Measurements from ENCODE around the gene DLK1. TPM values are rescaled to one million over a fixed set of nuclear protein-coding genes. Genes with fewer than 3 reads are reported as not detected.

DLK1 gene
- total RNA-seq, 2 experiments from 2014 or later, result not detected

GRCh38 chr14:100686858-100687257, 39.8 kb upstream of the DLK1 start:
- Mint-ChIP-seq H3K4me3 (no peak overlapping the region), H3K27ac (no peak overlapping the region), H3K4me1 (ENCODE audit: low read depth) (no peaks in the 10 kb centered on the region), H3K36me3 (no peaks in the 10 kb centered on the region), H3K27me3 (no peaks in the 10 kb centered on the region), H3K9me3 (no peaks in the 10 kb centered on the region)
- DNase-seq, result no peak
- intact Hi-C loops (cut with micrococcal nuclease), result no loop called here
- ChIA-PET POLR2A (no interaction called here), CTCF (no interaction called here)

- CTCF ChIA-PET, result no interaction called here
- Mint-ChIP-seq H3K27me3 (no peaks in the 10 kb centered on the region), H3K9me3 (no peaks in the 10 kb centered on the region), H3K36me3 (no peaks in the 10 kb centered on the region), H3K4me3 (no peak overlapping the region), H3K4me1 (ENCODE audit: low read depth) (no peaks in the 10 kb centered on the region), H3K27ac (no peak overlapping the region)
- POLR2A ChIA-PET, result no interaction called here
- intact Hi-C loops (cut with micrococcal nuclease), result no loop called here
- DNase-seq, result no peak
Measured at GRCh38 chr14:100687386-100687785, 39.3 kb upstream of the DLK1 start.

GRCh38 chr14:100688051-100688450, 38.6 kb upstream of the DLK1 start:
- DNase-seq, result no peak
- no peak overlapping the region for H3K27ac Mint-ChIP-seq
- H3K27me3 Mint-ChIP-seq, result peaks cover 3% of the 10 kb centered on the region
- POLR2A ChIA-PET, result no interaction called here
- no peaks in the 10 kb centered on the region for H3K4me1 Mint-ChIP-seq (ENCODE audit: low read depth)
- no peaks in the 10 kb centered on the region for H3K9me3 Mint-ChIP-seq
- intact Hi-C loops (cut with micrococcal nuclease), result no loop called here
- no peak overlapping the region for H3K4me3 Mint-ChIP-seq
- no peaks in the 10 kb centered on the region for H3K36me3 Mint-ChIP-seq
- CTCF ChIA-PET, result no interaction called here

GRCh38 chr14:100688598-100689461, 37.9 kb upstream of the DLK1 start:
- CTCF ChIA-PET, result no interaction called here
- no peak for DNase-seq
- intact Hi-C loops (cut with micrococcal nuclease), result no loop called here

GRCh38 chr14:100690672-100691071, 36.0 kb upstream of the DLK1 start:
- H3K27ac Mint-ChIP-seq, result no peak overlapping the region
- DNase-seq, result no peak
- peaks cover 4% of the 10 kb centered on the region for H3K27me3 Mint-ChIP-seq
- H3K4me3 Mint-ChIP-seq, result no peak overlapping the region
- CTCF ChIA-PET, result no interaction called here
- POLR2A ChIA-PET, result no interaction called here
- H3K36me3 Mint-ChIP-seq, result no peaks in the 10 kb centered on the region
- no peaks in the 10 kb centered on the region for H3K4me1 Mint-ChIP-seq (ENCODE audit: low read depth)
- H3K9me3 Mint-ChIP-seq, result no peaks in the 10 kb centered on the region
- intact Hi-C loops (cut with micrococcal nuclease), result no loop called here

More at GRCh38 chr14:100688598-100689461, 37.9 kb upstream of the DLK1 start:
- Mint-ChIP-seq H3K27me3 (peaks cover 4% of the 10 kb centered on the region), H3K27ac (no peak overlapping the region), H3K4me1 (ENCODE audit: low read depth) (no peaks in the 10 kb centered on the region), H3K9me3 (no peaks in the 10 kb centered on the region), H3K4me3 (no peak overlapping the region), H3K36me3 (no peaks in the 10 kb centered on the region)
- POLR2A ChIA-PET, result no interaction called here

GRCh38 chr14:100691395-100692056, 35.2 kb upstream of the DLK1 start:
- POLR2A ChIA-PET, result no interaction called here
- Mint-ChIP-seq H3K27me3 (peaks cover 4% of the 10 kb centered on the region), H3K27ac (no peak overlapping the region), H3K36me3 (no peaks in the 10 kb centered on the region), H3K4me3 (no peak overlapping the region), H3K9me3 (no peaks in the 10 kb centered on the region), H3K4me1 (ENCODE audit: low read depth) (no peaks in the 10 kb centered on the region)
- CTCF ChIA-PET, result no interaction called here
- intact Hi-C loops (cut with micrococcal nuclease), result no loop called here
- DNase-seq, result no peak

GRCh38 chr14:100692256-100692655, 34.4 kb upstream of the DLK1 start:
- no peaks in the 10 kb centered on the region for H3K9me3 Mint-ChIP-seq
- intact Hi-C loops (cut with micrococcal nuclease), result no loop called here
- H3K27me3 Mint-ChIP-seq, result peaks cover 5% of the 10 kb centered on the region
- H3K27ac Mint-ChIP-seq, result no peak overlapping the region
- no peak for DNase-seq
- H3K4me3 Mint-ChIP-seq, result no peak overlapping the region
- CTCF ChIA-PET, result interaction anchor here (1.5 kb wide), 1 partner anchor 29 kb away, joined by 4 read pairs; no protein-coding TSS in a partner anchor
- no peaks in the 10 kb centered on the region for H3K36me3 Mint-ChIP-seq
- H3K4me1 Mint-ChIP-seq (ENCODE audit: low read depth), result no peaks in the 10 kb centered on the region
- POLR2A ChIA-PET, result no interaction called here

GRCh38 chr14:100692859-100693558, 33.7 kb upstream of the DLK1 start:
- Mint-ChIP-seq H3K9me3 (no peaks in the 10 kb centered on the region), H3K27me3 (peaks cover 5% of the 10 kb centered on the region), H3K27ac (no peak overlapping the region), H3K36me3 (no peaks in the 10 kb centered on the region), H3K4me1 (ENCODE audit: low read depth) (no peaks in the 10 kb centered on the region), H3K4me3 (no peak overlapping the region)
- DNase-seq, result no peak
- POLR2A ChIA-PET, result no interaction called here
- CTCF ChIA-PET, result interaction anchor here (1.5 kb wide), 1 partner anchor 30 kb away, joined by 4 read pairs; no protein-coding TSS in a partner anchor
- intact Hi-C loops (cut with micrococcal nuclease), result no loop called here

- Mint-ChIP-seq H3K36me3 (no peaks in the 10 kb centered on the region), H3K9me3 (no peaks in the 10 kb centered on the region), H3K27me3 (peaks cover 5% of the 10 kb centered on the region), H3K27ac (no peak overlapping the region), H3K4me3 (no peak overlapping the region), H3K4me1 (ENCODE audit: low read depth) (no peaks in the 10 kb centered on the region)
- ChIA-PET CTCF (interaction anchor here (1.5 kb wide), 1 partner anchor 31 kb away, joined by 4 read pairs; no protein-coding TSS in a partner anchor), POLR2A (no interaction called here)
- intact Hi-C loops (cut with micrococcal nuclease), result no loop called here
- DNase-seq, result no peak
Measured at GRCh38 chr14:100693877-100694578, 32.7 kb upstream of the DLK1 start.

- no peak overlapping the region for H3K4me3 Mint-ChIP-seq
- ChIA-PET CTCF (interaction anchor here (0.9 kb wide), 1 partner anchor 60 kb away, joined by 3 read pairs; no protein-coding TSS in a partner anchor), POLR2A (no interaction called here)
- H3K36me3 Mint-ChIP-seq, result no peaks in the 10 kb centered on the region
- no peaks in the 10 kb centered on the region for H3K9me3 Mint-ChIP-seq
- H3K27me3 Mint-ChIP-seq, result peaks cover 5% of the 10 kb centered on the region
- intact Hi-C loops (cut with micrococcal nuclease), result no loop called here
- H3K27ac Mint-ChIP-seq, result no peak overlapping the region
- no peak for DNase-seq
- no peaks in the 10 kb centered on the region for H3K4me1 Mint-ChIP-seq (ENCODE audit: low read depth)
Measured at GRCh38 chr14:100694579-100695422, 31.9 kb upstream of the DLK1 start.

- Mint-ChIP-seq H3K27ac (no peak overlapping the region), H3K4me3 (no peak overlapping the region), H3K27me3 (peaks cover 5% of the 10 kb centered on the region), H3K4me1 (ENCODE audit: low read depth) (no peaks in the 10 kb centered on the region), H3K9me3 (no peaks in the 10 kb centered on the region), H3K36me3 (no peaks in the 10 kb centered on the region)
- intact Hi-C loops (cut with micrococcal nuclease), result no loop called here
- CTCF ChIA-PET, result interaction anchor here (0.9 kb wide), 1 partner anchor 59 kb away, joined by 3 read pairs; no protein-coding TSS in a partner anchor
- DNase-seq, result no peak
- POLR2A ChIA-PET, result no interaction called here
Measured at GRCh38 chr14:100695423-100695738, 31.3 kb upstream of the DLK1 start.
